ENCODE data around the gene PTPRN.

PTPRN gene

DNA sequence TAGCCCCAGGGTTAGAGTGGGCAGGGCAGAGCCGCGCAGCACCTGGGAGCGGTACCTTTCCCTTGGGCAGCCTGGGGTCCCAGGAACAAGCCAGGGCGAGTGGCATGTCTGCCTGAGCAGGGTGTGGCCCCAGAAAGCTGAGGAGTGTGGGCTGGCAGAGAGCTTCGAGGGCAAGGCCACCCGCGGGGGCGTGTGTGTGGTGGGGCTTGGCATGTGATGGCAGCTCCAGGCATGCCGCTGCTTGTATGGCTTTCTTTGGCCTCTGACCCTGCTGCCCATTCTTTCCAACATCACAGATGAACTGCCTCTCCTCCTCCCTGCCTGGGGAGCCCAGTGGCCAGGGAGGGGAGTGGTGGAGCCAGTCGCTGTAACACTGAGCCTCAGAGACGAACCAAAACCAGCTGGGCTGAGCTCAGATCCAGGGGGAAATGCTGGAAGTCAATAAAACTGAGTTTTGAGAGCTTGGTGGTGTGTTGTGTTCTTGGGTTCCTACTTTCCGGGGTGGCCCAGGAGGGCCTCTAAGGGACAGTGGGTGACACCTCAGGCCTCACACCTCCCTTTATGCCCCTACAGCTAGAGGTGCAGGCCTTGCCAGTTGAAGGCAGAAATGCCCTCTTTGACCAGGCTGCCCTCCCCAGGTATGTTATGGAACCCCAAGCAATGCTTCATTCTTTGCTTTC is 22.6 kb downstream of the PTPRN start:
- Histone ChIP-seq H3K23ac (ENCODE audit: low read depth, low read length, poor library complexity) (peak overlapping the region; percentile 91), H2BK120ac (ENCODE audit: low read depth, low read length) (peak overlapping the region; percentile 81), H3K79me1 (ENCODE audit: low read depth, low read length) (peaks cover 7% of the 10 kb centered on the region), H3K9ac (ENCODE audit: low read depth, low read length, poor library complexity) (peak overlapping the region; percentile 60), H2BK5ac (ENCODE audit: low read length) (peak overlapping the region; percentile 66), H3K14ac (ENCODE audit: low read length) (peak overlapping the region; percentile 97), H3K27me3 (ENCODE audit: control insufficient read depth in 3 of 3, insufficient read depth in 3 of 3, low read depth in 1 of 3, low read length in 3 of 3) (peaks cover 0 to 5% (median 0%) of the 10 kb centered on the region in 3 experiments), H3K18ac (ENCODE audit: low read length) (peak overlapping the region; percentile 97), H3K4ac (ENCODE audit: low read length) (no peak overlapping the region), H2AK5ac (ENCODE audit: low read depth, low read length) (peak overlapping the region; percentile 97), H3K4me1 (ENCODE audit: control insufficient read depth in 2 of 2, insufficient read depth in 1 of 2, low read depth in 1 of 2, low read length in 2 of 2) (peaks cover 6 to 7% of the 10 kb centered on the region in 2 donors), H4K91ac (ENCODE audit: low read depth, low read length, poor library complexity) (no peak overlapping the region), H3K4me2 (ENCODE audit: insufficient read depth, low read length, poor library complexity, severe bottlenecking) (no peak overlapping the region), H2BK15ac (ENCODE audit: low read length) (peak overlapping the region; percentile 37), H3K4me3 (ENCODE audit: low read length in 2 of 2) (no peak overlapping the region), H2BK12ac (ENCODE audit: low read length) (peak overlapping the region; percentile 46), H3K36me3 (replicated peaks in 1 of 2; ENCODE audit: control insufficient read depth in 2 of 2, insufficient read depth in 2 of 2, low read length in 2 of 2) (peaks cover 17 to 30% of the 10 kb centered on the region in 2 donors), H3K27ac (replicated peaks; ENCODE audit: low read length) (peak overlapping the region; percentile 37), H2AFZ (ENCODE audit: low read length) (no peak overlapping the region), H3K9me3 (replicated peaks in 1 of 2; ENCODE audit: control insufficient read depth in 2 of 2, insufficient read depth in 1 of 2, low read depth in 1 of 2, low read length in 2 of 2) (no peaks in the 10 kb centered on the region), H4K8ac (ENCODE audit: low read depth, low read length) (peak overlapping the region; percentile 99)
- WGBS, 2 donors (ENCODE audit: extremely low coverage in 2 of 2, insufficient read length in 2 of 2, insufficient replicate concordance in 1 of 2): no CpG with 5 or more reads among the region's 12 CpGs
- no peak for DNase-seq (ENCODE audit: low spot score)

DNA sequence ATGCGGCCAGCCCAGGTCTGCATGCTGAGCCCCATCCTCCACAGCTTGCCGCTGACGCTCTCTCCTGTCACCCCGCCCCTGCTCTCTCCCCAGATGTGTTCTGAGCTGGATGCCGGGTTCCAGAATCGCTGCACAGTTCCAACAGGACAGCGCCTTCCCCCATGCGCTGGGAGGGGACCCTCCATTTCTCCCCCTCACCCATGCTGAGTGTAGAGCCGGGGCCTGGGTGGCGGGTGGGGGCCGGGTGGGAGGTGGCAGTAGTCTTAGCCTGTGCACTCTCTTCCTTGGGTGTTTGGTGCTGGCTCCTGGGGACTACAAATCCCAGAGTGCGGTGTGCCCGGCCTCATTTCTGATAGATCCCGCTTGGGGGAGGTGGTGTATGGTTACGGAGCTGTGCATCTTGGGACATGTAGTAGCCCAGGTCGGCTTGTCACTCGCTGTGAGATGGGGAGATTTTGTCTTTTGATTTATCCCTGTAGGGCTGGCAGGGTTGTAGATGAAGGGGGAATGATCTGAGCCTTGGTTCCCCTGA is 23.2 kb downstream of the PTPRN start:
- Histone ChIP-seq H3K36me3 (replicated peaks in 1 of 2; ENCODE audit: control insufficient read depth in 2 of 2, insufficient read depth in 2 of 2, low read length in 2 of 2) (peaks cover 17 to 36% of the 10 kb centered on the region in 2 donors), H3K27me3 (ENCODE audit: control insufficient read depth in 3 of 3, insufficient read depth in 3 of 3, low read depth in 1 of 3, low read length in 3 of 3) (no peaks in the 10 kb centered on the region), H2BK15ac (ENCODE audit: low read length) (peak overlapping the region; percentile 37), H2AFZ (ENCODE audit: low read length) (no peak overlapping the region), H2BK120ac (ENCODE audit: low read depth, low read length) (peak overlapping the region; percentile 81), H2AK5ac (ENCODE audit: low read depth, low read length) (peak overlapping the region; percentile 99), H2BK5ac (ENCODE audit: low read length) (peak overlapping the region; percentile 66), H3K14ac (ENCODE audit: low read length) (peak overlapping the region; percentile 97), H2BK12ac (ENCODE audit: low read length) (no peak overlapping the region), H3K4ac (ENCODE audit: low read length) (no peak overlapping the region), H3K18ac (ENCODE audit: low read length) (peak overlapping the region; percentile 97), H3K4me2 (ENCODE audit: insufficient read depth, low read length, poor library complexity, severe bottlenecking) (no peak overlapping the region), H3K27ac (replicated peaks; ENCODE audit: low read length) (peak overlapping the region; percentile 29), H3K9ac (ENCODE audit: low read depth, low read length, poor library complexity) (peak overlapping the region; percentile 60), H3K4me3 (ENCODE audit: low read length in 2 of 2) (no peak overlapping the region), H3K9me3 (replicated peaks in 1 of 2; ENCODE audit: control insufficient read depth in 2 of 2, insufficient read depth in 1 of 2, low read depth in 1 of 2, low read length in 2 of 2) (no peaks in the 10 kb centered on the region), H4K91ac (ENCODE audit: low read depth, low read length, poor library complexity) (no peak overlapping the region), H3K79me1 (ENCODE audit: low read depth, low read length) (peaks cover 7% of the 10 kb centered on the region), H4K8ac (ENCODE audit: low read depth, low read length) (peak overlapping the region; percentile 99), H3K4me1 (ENCODE audit: control insufficient read depth in 2 of 2, insufficient read depth in 1 of 2, low read depth in 1 of 2, low read length in 2 of 2) (peaks cover 6 to 7% of the 10 kb centered on the region in 2 donors), H3K23ac (ENCODE audit: low read depth, low read length, poor library complexity) (peak overlapping the region; percentile 91)
- DNase-seq (ENCODE audit: low spot score): no peak
- no CpG with 5 or more reads among the region's 17 CpGs for WGBS, 2 donors (ENCODE audit: extremely low coverage in 2 of 2, insufficient read length in 2 of 2, insufficient replicate concordance in 1 of 2)

GRCh38 chr2:219285373-219285735 is 23.8 kb downstream of the PTPRN start:
- H3K27ac ChIP-seq (replicated peaks; ENCODE audit: low read length): no peak overlapping the region
- H4K91ac ChIP-seq (ENCODE audit: low read depth, low read length, poor library complexity): no peak overlapping the region
- H3K4me3 ChIP-seq (ENCODE audit: low read length in 2 of 2): no peak overlapping the region
- H3K4me2 ChIP-seq (ENCODE audit: insufficient read depth, low read length, poor library complexity, severe bottlenecking): no peak overlapping the region
- H2AK5ac ChIP-seq (ENCODE audit: low read depth, low read length): peak overlapping the region; percentile 99
- no peak overlapping the region for H3K9ac ChIP-seq (ENCODE audit: low read depth, low read length, poor library complexity)
- H3K18ac ChIP-seq (ENCODE audit: low read length): peak overlapping the region; percentile 38
- peaks cover 7% of the 10 kb centered on the region for H3K79me1 ChIP-seq (ENCODE audit: low read depth, low read length)
- no peak for DNase-seq (ENCODE audit: low spot score)
- no CpG with 5 or more reads among the region's 12 CpGs for WGBS, 2 donors (ENCODE audit: extremely low coverage in 2 of 2, insufficient read length in 2 of 2, insufficient replicate concordance in 1 of 2)
- no peak overlapping the region for H2BK12ac ChIP-seq (ENCODE audit: low read length)
- no peak overlapping the region for H4K8ac ChIP-seq (ENCODE audit: low read depth, low read length)
- no peaks in the 10 kb centered on the region for H3K9me3 ChIP-seq (replicated peaks in 1 of 2; ENCODE audit: control insufficient read depth in 2 of 2, insufficient read depth in 1 of 2, low read depth in 1 of 2, low read length in 2 of 2)
- H2BK5ac ChIP-seq (ENCODE audit: low read length): no peak overlapping the region
- H3K4me1 ChIP-seq (ENCODE audit: control insufficient read depth in 2 of 2, insufficient read depth in 1 of 2, low read depth in 1 of 2, low read length in 2 of 2): peaks cover 6 to 7% of the 10 kb centered on the region in 2 donors
- no peaks in the 10 kb centered on the region for H3K27me3 ChIP-seq (ENCODE audit: control insufficient read depth in 3 of 3, insufficient read depth in 3 of 3, low read depth in 1 of 3, low read length in 3 of 3)
- H2BK15ac ChIP-seq (ENCODE audit: low read length): peak overlapping the region; percentile 24
- no peak overlapping the region for H2AFZ ChIP-seq (ENCODE audit: low read length)
- no peak overlapping the region for H3K4ac ChIP-seq (ENCODE audit: low read length)
- H3K23ac ChIP-seq (ENCODE audit: low read depth, low read length, poor library complexity): peak overlapping the region; percentile 73
- no peak overlapping the region for H3K14ac ChIP-seq (ENCODE audit: low read length)
- H3K36me3 ChIP-seq (replicated peaks in 1 of 2; ENCODE audit: control insufficient read depth in 2 of 2, insufficient read depth in 2 of 2, low read length in 2 of 2): peaks cover 20 to 39% of the 10 kb centered on the region in 2 donors
- H2BK120ac ChIP-seq (ENCODE audit: low read depth, low read length): no peak overlapping the region

- DNase-seq (ENCODE audit: low spot score): no peak
- H3K9ac ChIP-seq (ENCODE audit: low read depth, low read length, poor library complexity): no peak overlapping the region
- peaks cover 20 to 39% of the 10 kb centered on the region in 2 donors for H3K36me3 ChIP-seq (replicated peaks in 1 of 2; ENCODE audit: control insufficient read depth in 2 of 2, insufficient read depth in 2 of 2, low read length in 2 of 2)
- peak overlapping the region; percentile 73 for H3K23ac ChIP-seq (ENCODE audit: low read depth, low read length, poor library complexity)
- H2AFZ ChIP-seq (ENCODE audit: low read length): no peak overlapping the region
- no peak overlapping the region for H2BK120ac ChIP-seq (ENCODE audit: low read depth, low read length)
- H3K4me2 ChIP-seq (ENCODE audit: insufficient read depth, low read length, poor library complexity, severe bottlenecking): no peak overlapping the region
- H3K9me3 ChIP-seq (replicated peaks in 1 of 2; ENCODE audit: control insufficient read depth in 2 of 2, insufficient read depth in 1 of 2, low read depth in 1 of 2, low read length in 2 of 2): no peaks in the 10 kb centered on the region
- no peak overlapping the region for H2BK12ac ChIP-seq (ENCODE audit: low read length)
- H3K27me3 ChIP-seq (ENCODE audit: control insufficient read depth in 3 of 3, insufficient read depth in 3 of 3, low read depth in 1 of 3, low read length in 3 of 3): no peaks in the 10 kb centered on the region
- H3K4me3 ChIP-seq (ENCODE audit: low read length in 2 of 2): no peak overlapping the region
- no peak overlapping the region for H4K91ac ChIP-seq (ENCODE audit: low read depth, low read length, poor library complexity)
- peaks cover 7% of the 10 kb centered on the region for H3K79me1 ChIP-seq (ENCODE audit: low read depth, low read length)
- peaks cover 10 to 12% of the 10 kb centered on the region in 2 donors for H3K4me1 ChIP-seq (ENCODE audit: control insufficient read depth in 2 of 2, insufficient read depth in 1 of 2, low read depth in 1 of 2, low read length in 2 of 2)
- WGBS, 2 donors (ENCODE audit: extremely low coverage in 2 of 2, insufficient read length in 2 of 2, insufficient replicate concordance in 1 of 2): no CpG with 5 or more reads among the region's 16 CpGs
- no peak overlapping the region for H2BK5ac ChIP-seq (ENCODE audit: low read length)
- no peak overlapping the region for H3K27ac ChIP-seq (replicated peaks; ENCODE audit: low read length)
- H3K14ac ChIP-seq (ENCODE audit: low read length): no peak overlapping the region
- no peak overlapping the region for H3K18ac ChIP-seq (ENCODE audit: low read length)
- H2AK5ac ChIP-seq (ENCODE audit: low read depth, low read length): peak overlapping the region; percentile 99
- H2BK15ac ChIP-seq (ENCODE audit: low read length): no peak overlapping the region
- H4K8ac ChIP-seq (ENCODE audit: low read depth, low read length): peak overlapping the region; percentile 57
- no peak overlapping the region for H3K4ac ChIP-seq (ENCODE audit: low read length)
Measured at GRCh38 chr2:219284501-219285372, 24.5 kb downstream of the PTPRN start.
